DOHH2 (cell line): ENCODE results near the gene GRHL3.

Experiments
- H3F3A ChIP-seq: fragments of 200-600 bp; sonication (generic), shearing (Covaris generic); 2 replicates; pipeline ENCODE4 v1.6.0; 2016; ENCODE audit warnings: antibody characterized with exemption, mild to moderate bottlenecking; ENCODE audit not compliant: control insufficient read depth, insufficient read depth
- H3K27ac ChIP-seq: fragments of 200-600 bp; sonication (generic); 2 replicates; pipeline ENCODE4 v1.5.1; 2014; ENCODE audit warnings: low read depth, mild to moderate bottlenecking, low read length, moderate library complexity
- H3K27me3 ChIP-seq: fragments of 200-600 bp; sonication (generic); 2 replicates; pipeline ENCODE4 v1.6.1; 2014; ENCODE audit warnings: mild to moderate bottlenecking, low read length, mixed read lengths; ENCODE audit not compliant: control insufficient read depth
- H3K36me3 ChIP-seq: fragments of 200-600 bp; sonication (generic); 2 replicates; pipeline ENCODE4 v1.6.1; 2014; ENCODE audit warnings: mild to moderate bottlenecking, low read length, moderate library complexity, mixed read lengths; ENCODE audit not compliant: control insufficient read depth
- H3K4me1 ChIP-seq: fragments of 200-600 bp; sonication (generic); 2 replicates; pipeline ENCODE4 v1.6.1; 2014; ENCODE audit warnings: mild to moderate bottlenecking, low read length, mixed read lengths; ENCODE audit not compliant: control insufficient read depth
- H3K4me2 ChIP-seq: fragments of 200-600 bp; sonication (generic); 2 replicates; pipeline ENCODE4 v1.6.0; 2014; ENCODE audit warnings: mild to moderate bottlenecking, low read length, moderate library complexity
- H3K4me3 ChIP-seq: fragments of 200-600 bp; sonication (generic); 2 replicates; pipeline ENCODE4 v1.5.1; 2014; ENCODE audit warnings: mild to moderate bottlenecking, low read length, mixed read lengths
- H3K79me2 ChIP-seq: fragments of 200-600 bp; sonication (generic); 2 replicates; pipeline ENCODE4 v1.6.1; 2014; ENCODE audit warnings: mild to moderate bottlenecking, low read length, mixed read lengths; ENCODE audit not compliant: control insufficient read depth
- H3K9me2 ChIP-seq: fragments of 200-600 bp; sonication (generic); replicated peaks from 2 replicates; pipeline ENCODE4 v1.6.1; 2014; ENCODE audit warnings: mild to moderate bottlenecking, low read length, mixed read lengths; ENCODE audit not compliant: control insufficient read depth
- H3K9me3 ChIP-seq: fragments of 200-600 bp; sonication (generic); 2 replicates; pipeline ENCODE4 v1.6.1; 2014; ENCODE audit warnings: antibody characterized with exemption, low read length, mixed read lengths; ENCODE audit not compliant: control insufficient read depth, insufficient read depth
- H4K20me1 ChIP-seq: fragments of 200-600 bp; sonication (generic); 2 replicates; pipeline ENCODE4 v1.6.0; 2014; ENCODE audit warnings: low read depth, mild to moderate bottlenecking, antibody characterized with exemption, low read length, moderate library complexity; ENCODE audit not compliant: control insufficient read depth, insufficient read depth
- EZH2phosphoT487 ChIP-seq: fragments of 200-600 bp; sonication (generic); IDR thresholded peaks from 2 replicates; pipeline ENCODE4 v1.6.1; 2017; ENCODE audit warnings: borderline replicate concordance, mild to moderate bottlenecking, antibody characterized with exemption, low read length, moderate library complexity, mixed read lengths
- TF ChIP-seq, protein P1 (sequence below): fragments of 200-600 bp; sonication (generic); IDR thresholded peaks from one replicate; pipeline ENCODE4 v1.5.1; 2014; ENCODE audit warnings: antibody characterized with exemption, mild to moderate bottlenecking, low read depth, low read length; ENCODE audit not compliant: poor library complexity, severe bottlenecking

Gene GRHL3

DNA sequence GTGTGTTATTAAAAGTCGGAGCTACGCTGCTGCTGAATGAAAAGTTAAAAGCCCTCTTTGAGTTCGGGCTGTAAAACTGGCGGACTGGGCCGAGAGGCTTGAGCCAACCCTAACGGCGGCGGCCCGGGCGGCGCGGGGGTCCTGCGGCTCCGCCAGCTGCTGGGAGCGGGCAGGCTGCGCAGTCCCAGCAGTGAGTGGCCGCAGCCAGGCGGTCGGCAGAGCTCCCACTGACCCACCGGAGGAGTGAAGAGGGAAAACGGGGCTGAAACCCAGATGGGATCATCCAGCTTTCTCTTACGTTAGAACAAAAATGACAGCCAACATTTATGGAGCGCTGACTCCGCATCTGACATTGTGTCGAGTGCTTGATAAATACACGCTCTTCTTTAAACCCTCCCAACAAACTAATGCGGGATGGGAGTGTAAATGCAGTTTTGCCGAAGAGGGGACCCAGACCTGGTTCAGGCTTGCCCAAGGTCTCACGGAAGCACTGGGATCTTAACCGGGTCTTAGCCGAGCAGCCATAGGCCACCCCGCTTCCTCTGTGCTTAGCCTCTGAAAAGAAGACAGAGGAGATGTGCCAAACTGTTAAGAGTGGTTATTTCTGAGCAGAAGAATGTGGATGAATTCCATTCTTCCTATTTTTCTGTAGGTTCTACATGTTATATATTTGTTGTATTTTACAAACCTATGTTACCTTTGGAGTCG lies 3.5 kb downstream of the GRHL3 start:
- H3K4me1 ChIP-seq: peaks cover 50% of the 10 kb centered on the region
- peak overlapping the region; percentile 75 for H3K4me3 ChIP-seq
- H3K4me2 ChIP-seq: peak overlapping the region; percentile 94
- H3K27ac ChIP-seq: no peak overlapping the region
- H3K9me3 ChIP-seq: no peaks in the 10 kb centered on the region
- 0 out of 2 replicates have a peak, but pooled peaks cover 4% of the 10 kb centered on the region for H4K20me1 ChIP-seq
- H3K36me3 ChIP-seq: no peaks in the 10 kb centered on the region
- H3F3A ChIP-seq: peaks cover 6% of the 10 kb centered on the region
- H3K27me3 ChIP-seq: peaks cover 94% of the 10 kb centered on the region
- H3K79me2 ChIP-seq: no peaks in the 10 kb centered on the region
- TF ChIP-seq EZH2phosphoT487: peak; percentile 92; the same call in 1 of the 2 replicates
- TF ChIP-seq, protein P1, sequence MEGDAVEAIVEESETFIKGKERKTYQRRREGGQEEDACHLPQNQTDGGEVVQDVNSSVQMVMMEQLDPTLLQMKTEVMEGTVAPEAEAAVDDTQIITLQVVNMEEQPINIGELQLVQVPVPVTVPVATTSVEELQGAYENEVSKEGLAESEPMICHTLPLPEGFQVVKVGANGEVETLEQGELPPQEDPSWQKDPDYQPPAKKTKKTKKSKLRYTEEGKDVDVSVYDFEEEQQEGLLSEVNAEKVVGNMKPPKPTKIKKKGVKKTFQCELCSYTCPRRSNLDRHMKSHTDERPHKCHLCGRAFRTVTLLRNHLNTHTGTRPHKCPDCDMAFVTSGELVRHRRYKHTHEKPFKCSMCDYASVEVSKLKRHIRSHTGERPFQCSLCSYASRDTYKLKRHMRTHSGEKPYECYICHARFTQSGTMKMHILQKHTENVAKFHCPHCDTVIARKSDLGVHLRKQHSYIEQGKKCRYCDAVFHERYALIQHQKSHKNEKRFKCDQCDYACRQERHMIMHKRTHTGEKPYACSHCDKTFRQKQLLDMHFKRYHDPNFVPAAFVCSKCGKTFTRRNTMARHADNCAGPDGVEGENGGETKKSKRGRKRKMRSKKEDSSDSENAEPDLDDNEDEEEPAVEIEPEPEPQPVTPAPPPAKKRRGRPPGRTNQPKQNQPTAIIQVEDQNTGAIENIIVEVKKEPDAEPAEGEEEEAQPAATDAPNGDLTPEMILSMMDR: no peak
- H3K9me2 ChIP-seq: no peaks in the 10 kb centered on the region

DNA sequence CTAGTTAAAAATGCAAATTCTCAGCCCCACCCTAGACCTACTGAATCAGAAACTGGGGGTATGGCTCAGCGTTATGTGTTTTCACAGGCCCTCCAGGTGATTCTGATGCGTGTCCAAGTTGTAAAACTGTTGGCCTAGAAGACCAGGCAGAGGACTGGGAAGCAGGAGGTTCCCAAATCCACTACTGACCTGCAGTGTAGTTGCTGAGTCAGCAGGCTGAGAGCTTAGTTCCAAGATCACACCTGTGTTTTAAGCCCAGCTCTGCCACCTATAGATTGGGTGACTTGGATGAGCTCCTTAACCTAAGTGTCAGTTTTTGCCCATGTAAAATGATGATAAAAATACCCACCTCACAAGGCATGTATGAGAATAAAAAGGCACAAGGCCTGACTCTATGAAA lies 4.1 kb downstream of the GRHL3 start:
- H3K9me2 ChIP-seq: no peaks in the 10 kb centered on the region
- H3K4me2 ChIP-seq: no peak overlapping the region
- peaks cover 48% of the 10 kb centered on the region for H3K4me1 ChIP-seq
- 0 out of 2 replicates have a peak, but pooled peaks cover 4% of the 10 kb centered on the region for H4K20me1 ChIP-seq
- H3F3A ChIP-seq: peaks cover 6% of the 10 kb centered on the region
- no peaks in the 10 kb centered on the region for H3K79me2 ChIP-seq
- no peak overlapping the region for H3K4me3 ChIP-seq
- H3K27ac ChIP-seq: no peak overlapping the region
- H3K36me3 ChIP-seq: no peaks in the 10 kb centered on the region
- H3K27me3 ChIP-seq: peaks cover 94% of the 10 kb centered on the region
- TF ChIP-seq, protein P1: no peak
- TF ChIP-seq EZH2phosphoT487: no peak
- no peaks in the 10 kb centered on the region for H3K9me3 ChIP-seq

DNA sequence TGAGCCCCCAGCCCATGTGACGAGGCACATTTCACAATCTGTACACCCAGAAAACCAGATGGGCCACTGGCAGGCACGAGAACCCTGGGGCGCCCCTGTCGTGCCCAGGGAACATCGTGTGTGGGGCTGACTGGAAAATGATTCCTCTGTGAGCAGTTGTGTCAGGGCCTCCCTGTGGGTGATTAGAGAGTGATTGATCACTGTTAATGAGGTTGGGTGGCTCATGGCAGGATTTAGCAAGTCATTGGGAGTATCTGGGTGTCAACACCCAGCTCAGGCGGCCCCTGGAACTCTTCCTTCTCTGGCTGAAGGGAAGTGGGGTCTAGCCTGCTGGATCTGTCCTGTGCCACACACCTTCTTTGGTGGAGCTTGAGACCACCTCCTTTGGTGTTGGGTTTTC lies 5.7 kb downstream of the GRHL3 start:
- TF ChIP-seq, protein P1: no peak
- TF ChIP-seq EZH2phosphoT487: no peak
- no peak overlapping the region for H3K4me2 ChIP-seq
- no peaks in the 10 kb centered on the region for H3K9me2 ChIP-seq
- no peak overlapping the region for H3K27ac ChIP-seq
- no peaks in the 10 kb centered on the region for H3K36me3 ChIP-seq
- H3K4me3 ChIP-seq: no peak overlapping the region
- peaks cover 82% of the 10 kb centered on the region for H3K27me3 ChIP-seq
- H3F3A ChIP-seq: peaks cover 6% of the 10 kb centered on the region
- no peaks in the 10 kb centered on the region for H3K9me3 ChIP-seq
- H4K20me1 ChIP-seq: 0 out of 2 replicates have a peak, but pooled peaks cover 4% of the 10 kb centered on the region
- H3K79me2 ChIP-seq: no peaks in the 10 kb centered on the region
- H3K4me1 ChIP-seq: peaks cover 31% of the 10 kb centered on the region
